Karpas-422 (cell line): ENCODE results near the gene TRIM62. TPM values are rescaled to one million over a fixed set of nuclear protein-coding genes. Genes with fewer than 3 reads are reported as not detected.
"Not testable (repeated sequence)": the region's sequence is repeated elsewhere in the genome, so short reads cannot be mapped to it uniquely, and the experiment has no call there.

ENCODE experiments used
- DNase-seq: peaks from one replicate; pipeline ENCODE4 v3.0.0-alpha.2; 2015
- H2AFZ ChIP-seq: fragments of 200-600 bp; sonication (generic); 2 replicates; pipeline ENCODE4 v1.6.1; 2014; ENCODE audit warnings: antibody characterized with exemption, low read length, mixed read lengths
- H3K27ac ChIP-seq: fragments of 200-600 bp; sonication (generic); 2 replicates; pipeline ENCODE4 v1.5.1; 2014; ENCODE audit warnings: mild to moderate bottlenecking, low read length, moderate library complexity
- H3K27me3 ChIP-seq: fragments of 200-600 bp; sonication (generic); 2 replicates; pipeline ENCODE4 v1.6.1; 2014; ENCODE audit warnings: low read length, mixed read lengths
- H3K36me3 ChIP-seq: fragments of 200-600 bp; sonication (generic); 2 replicates; pipeline ENCODE4 v1.6.1; 2014; ENCODE audit warnings: low read length, mixed read lengths; ENCODE audit not compliant: insufficient read depth
- H3K4me1 ChIP-seq: fragments of 200-600 bp; sonication (generic); 2 replicates; pipeline ENCODE4 v1.6.1; 2014; ENCODE audit warnings: mild to moderate bottlenecking, low read length, mixed read lengths
- H3K4me2 ChIP-seq: fragments of 200-600 bp; sonication (generic); 2 replicates; pipeline ENCODE4 v1.6.1; 2014; ENCODE audit warnings: low read length, low read depth, mild to moderate bottlenecking; ENCODE audit not compliant: poor library complexity, severe bottlenecking
- H3K4me3 ChIP-seq: fragments of 200-600 bp; sonication (generic); 2 replicates; pipeline ENCODE4 v1.5.1; 2014; ENCODE audit warnings: mild to moderate bottlenecking, antibody characterized with exemption, low read length, mixed read lengths
- H3K79me2 ChIP-seq: fragments of 200-600 bp; sonication (generic); 2 replicates; pipeline ENCODE4 v1.6.1; 2014; ENCODE audit warnings: mild to moderate bottlenecking, low read length, mixed read lengths
- H3K9ac ChIP-seq: fragments of 200-600 bp; sonication (generic); 2 replicates; pipeline ENCODE4 v1.6.0; 2014; ENCODE audit warnings: low read length
- H3K9me2 ChIP-seq: fragments of 200-600 bp; sonication (generic), shearing (Covaris generic); replicated peaks from 2 replicates; pipeline ENCODE4 v1.6.0; 2014; ENCODE audit warnings: mild to moderate bottlenecking, low read length, moderate library complexity; ENCODE audit not compliant: insufficient read depth
- H3K9me3 ChIP-seq: fragments of 300-700, 200-600 bp; sonication (generic); 2 replicates; pipeline ENCODE4 v1.6.1; 2014; ENCODE audit warnings: low read length, mixed read lengths
- H4K20me1 ChIP-seq: fragments of 200-600 bp; sonication (generic); 2 replicates; pipeline ENCODE4 v1.6.1; 2014; ENCODE audit warnings: mild to moderate bottlenecking, antibody characterized with exemption, low read length, low read depth; ENCODE audit not compliant: insufficient read depth
- total RNA-seq: library from RNA; depleted of rRNA; stranded (reverse); fragments of >200 nt; shearing (Covaris generic); gene quantifications from 2 replicates; pipeline ENCODE4 v1.2.3, GENCODE V29; 2014; ENCODE audit warnings: low replicate concordance; rRNA removed

The TRIM62 gene
- total RNA-seq, 1 experiment from 2014 or later = 9.1 TPM

GRCh38 chr1:33100119-33100415, 81.8 kb downstream of the TRIM62 start:
- H3K4me2 ChIP-seq, H3K9me3 ChIP-seq, H3K36me3 ChIP-seq, H3K27ac ChIP-seq, H3K27me3 ChIP-seq, H2AFZ ChIP-seq, H3K4me1 ChIP-seq, H3K9me2 ChIP-seq, H3K79me2 ChIP-seq, H3K4me3 ChIP-seq, DNase-seq, H4K20me1 ChIP-seq, H3K9ac ChIP-seq: not testable (repeated sequence)

GRCh38 chr1:33099290-33100118, 82.3 kb downstream of the TRIM62 start:
- no peak overlapping the region for H3K4me3 ChIP-seq
- H3K27me3 ChIP-seq = no peaks in the 10 kb centered on the region; the same call in 1 of the 2 replicates
- H3K79me2 ChIP-seq = no peaks in the 10 kb centered on the region
- no peaks in the 10 kb centered on the region for H3K4me1 ChIP-seq
- peak; percentile 47 for DNase-seq
- no peak overlapping the region for H3K9ac ChIP-seq
- no peaks in the 10 kb centered on the region for H3K36me3 ChIP-seq
- H3K27ac ChIP-seq = no peak overlapping the region
- no peak overlapping the region for H2AFZ ChIP-seq
- H4K20me1 ChIP-seq = no peaks in the 10 kb centered on the region
- no peaks in the 10 kb centered on the region for H3K9me2 ChIP-seq
- no peaks in the 10 kb centered on the region for H3K9me3 ChIP-seq
- H3K4me2 ChIP-seq = no peak overlapping the region

- no peak overlapping the region for H2AFZ ChIP-seq
- no peak overlapping the region for H3K27ac ChIP-seq
- no peaks in the 10 kb centered on the region; the same call in 1 of the 2 replicates for H3K27me3 ChIP-seq
- no peak for DNase-seq
- H3K9me2 ChIP-seq = no peaks in the 10 kb centered on the region
- H3K9me3 ChIP-seq = no peaks in the 10 kb centered on the region
- no peaks in the 10 kb centered on the region for H4K20me1 ChIP-seq
- no peaks in the 10 kb centered on the region for H3K4me1 ChIP-seq
- no peak overlapping the region for H3K4me3 ChIP-seq
- no peak overlapping the region for H3K4me2 ChIP-seq
- no peak overlapping the region for H3K9ac ChIP-seq
- no peaks in the 10 kb centered on the region for H3K79me2 ChIP-seq
- H3K36me3 ChIP-seq = no peaks in the 10 kb centered on the region
Measured at GRCh38 chr1:33098371-33098770, 83.5 kb downstream of the TRIM62 start.

GRCh38 chr1:33097762-33098161, 84.1 kb downstream of the TRIM62 start:
- H3K4me3 ChIP-seq = no peak overlapping the region
- H2AFZ ChIP-seq = no peak overlapping the region
- H3K9me3 ChIP-seq = no peaks in the 10 kb centered on the region
- H3K9ac ChIP-seq = no peak overlapping the region
- H3K4me1 ChIP-seq = no peaks in the 10 kb centered on the region
- H4K20me1 ChIP-seq = no peaks in the 10 kb centered on the region
- H3K27ac ChIP-seq = no peak overlapping the region
- no peak for DNase-seq
- no peak overlapping the region for H3K4me2 ChIP-seq
- H3K9me2 ChIP-seq = no peaks in the 10 kb centered on the region
- no peaks in the 10 kb centered on the region; the same call in 1 of the 2 replicates for H3K27me3 ChIP-seq
- no peaks in the 10 kb centered on the region for H3K79me2 ChIP-seq
- H3K36me3 ChIP-seq = no peaks in the 10 kb centered on the region

- Histone ChIP-seq H3K9ac (no peak overlapping the region), H2AFZ (no peak overlapping the region), H3K4me2 (no peak overlapping the region), H3K4me3 (no peak overlapping the region), H3K9me2 (no peaks in the 10 kb centered on the region), H3K27me3 (no peaks in the 10 kb centered on the region), H3K9me3 (no peaks in the 10 kb centered on the region), H3K79me2 (no peaks in the 10 kb centered on the region), H4K20me1 (no peaks in the 10 kb centered on the region), H3K4me1 (no peaks in the 10 kb centered on the region), H3K27ac (no peak overlapping the region), H3K36me3 (no peaks in the 10 kb centered on the region)
- DNase-seq = no peak
Measured at GRCh38 chr1:33097137-33097611, 84.7 kb downstream of the TRIM62 start.

- H3K4me2 ChIP-seq = no peak overlapping the region
- H4K20me1 ChIP-seq = no peaks in the 10 kb centered on the region
- H3K27me3 ChIP-seq = no peaks in the 10 kb centered on the region
- H3K36me3 ChIP-seq = no peaks in the 10 kb centered on the region
- H3K9ac ChIP-seq = no peak overlapping the region
- no peaks in the 10 kb centered on the region for H3K9me2 ChIP-seq
- H3K79me2 ChIP-seq = no peaks in the 10 kb centered on the region
- H3K27ac ChIP-seq = no peak overlapping the region
- no peak for DNase-seq
- no peaks in the 10 kb centered on the region for H3K9me3 ChIP-seq
- no peak overlapping the region for H2AFZ ChIP-seq
- no peaks in the 10 kb centered on the region for H3K4me1 ChIP-seq
- no peak overlapping the region for H3K4me3 ChIP-seq
Measured at GRCh38 chr1:33096363-33097005, 85.4 kb downstream of the TRIM62 start.

Other genes starting within 250 kb of the TRIM62 start
- gene RNF19B, start 217.2 kb downstream of the TRIM62 start, total RNA-seq = 86.1 and 160 TPM in 2 replicates
- gene AK2, start 145.2 kb downstream of the TRIM62 start, total RNA-seq = 145 and 287 TPM in 2 replicates
- 0.30 and 1.8 TPM in 2 replicates for gene AZIN2, start 100.9 kb downstream of the TRIM62 start, total RNA-seq
- 14.3 and 16.7 TPM in 2 replicates for gene ZNF362, start 74.4 kb upstream of the TRIM62 start, total RNA-seq
- 0.47 TPM in 1 of 2 replicates, not detected in the other for gene A3GALT2, start 139.1 kb upstream of the TRIM62 start, total RNA-seq
- 54.3 and 79.5 TPM in 2 replicates for gene PHC2, start 249.1 kb upstream of the TRIM62 start, total RNA-seq